HG02981 (cell line): ENCODE measurements around the gene BHLHE23.
"Not testable (repeated sequence)": the region's sequence is repeated elsewhere in the genome, so short reads cannot be mapped to it uniquely, and the experiment has no call there.

Experiments used
- ATAC-seq: cut with Tn5 transposase; IDR thresholded peaks from one replicate; pipeline ENCODE4 v1.9.1; 2021; ENCODE audit warnings: mild to moderate bottlenecking, moderate library complexity; ENCODE audit not compliant: unreplicated experiment

The BHLHE23 gene

GRCh38 chr20:63043348-63044203, 36.8 kb upstream of the BHLHE23 start:
- no peak for ATAC-seq

GRCh38 chr20:63042448-63043071, 35.8 kb upstream of the BHLHE23 start:
- ATAC-seq = no peak

GRCh38 chr20:63041776-63042175, 35.0 kb upstream of the BHLHE23 start:
- no peak for ATAC-seq

GRCh38 chr20:63037669-63038268, 31.0 kb upstream of the BHLHE23 start:
- ATAC-seq = no peak

- ATAC-seq = no peak
Observed at GRCh38 chr20:63036291-63036690, 29.5 kb upstream of the BHLHE23 start.

- ATAC-seq = no peak
Observed at GRCh38 chr20:63035603-63036185, 28.9 kb upstream of the BHLHE23 start.

GRCh38 chr20:63034710-63035602, 28.2 kb upstream of the BHLHE23 start:
- ATAC-seq = not testable (repeated sequence)

- no peak for ATAC-seq
Observed at GRCh38 chr20:63033794-63034709, 27.3 kb upstream of the BHLHE23 start.

GRCh38 chr20:63032861-63033793, 26.4 kb upstream of the BHLHE23 start:
- peak; percentile 69 for ATAC-seq

GRCh38 chr20:63032026-63032800, 25.4 kb upstream of the BHLHE23 start:
- ATAC-seq = no peak

- ATAC-seq = no peak
Observed at GRCh38 chr20:63031251-63032014, 24.7 kb upstream of the BHLHE23 start.

GRCh38 chr20:63029358-63030121, 22.8 kb upstream of the BHLHE23 start:
- no peak for ATAC-seq

GRCh38 chr20:63028461-63028921, 21.7 kb upstream of the BHLHE23 start:
- no peak for ATAC-seq

GRCh38 chr20:63027922-63028389, 21.2 kb upstream of the BHLHE23 start:
- ATAC-seq = no peak

- no peak for ATAC-seq
Observed at GRCh38 chr20:63027221-63027921, 20.6 kb upstream of the BHLHE23 start.
